Fibroblast of upper back skin (primary cell): ENCODE results near the gene RIN3.

Source experiments
- DNase-seq: peaks from one replicate; pipeline ENCODE4 v3.0.0-alpha.2; 2013

RIN3 gene, protein sequence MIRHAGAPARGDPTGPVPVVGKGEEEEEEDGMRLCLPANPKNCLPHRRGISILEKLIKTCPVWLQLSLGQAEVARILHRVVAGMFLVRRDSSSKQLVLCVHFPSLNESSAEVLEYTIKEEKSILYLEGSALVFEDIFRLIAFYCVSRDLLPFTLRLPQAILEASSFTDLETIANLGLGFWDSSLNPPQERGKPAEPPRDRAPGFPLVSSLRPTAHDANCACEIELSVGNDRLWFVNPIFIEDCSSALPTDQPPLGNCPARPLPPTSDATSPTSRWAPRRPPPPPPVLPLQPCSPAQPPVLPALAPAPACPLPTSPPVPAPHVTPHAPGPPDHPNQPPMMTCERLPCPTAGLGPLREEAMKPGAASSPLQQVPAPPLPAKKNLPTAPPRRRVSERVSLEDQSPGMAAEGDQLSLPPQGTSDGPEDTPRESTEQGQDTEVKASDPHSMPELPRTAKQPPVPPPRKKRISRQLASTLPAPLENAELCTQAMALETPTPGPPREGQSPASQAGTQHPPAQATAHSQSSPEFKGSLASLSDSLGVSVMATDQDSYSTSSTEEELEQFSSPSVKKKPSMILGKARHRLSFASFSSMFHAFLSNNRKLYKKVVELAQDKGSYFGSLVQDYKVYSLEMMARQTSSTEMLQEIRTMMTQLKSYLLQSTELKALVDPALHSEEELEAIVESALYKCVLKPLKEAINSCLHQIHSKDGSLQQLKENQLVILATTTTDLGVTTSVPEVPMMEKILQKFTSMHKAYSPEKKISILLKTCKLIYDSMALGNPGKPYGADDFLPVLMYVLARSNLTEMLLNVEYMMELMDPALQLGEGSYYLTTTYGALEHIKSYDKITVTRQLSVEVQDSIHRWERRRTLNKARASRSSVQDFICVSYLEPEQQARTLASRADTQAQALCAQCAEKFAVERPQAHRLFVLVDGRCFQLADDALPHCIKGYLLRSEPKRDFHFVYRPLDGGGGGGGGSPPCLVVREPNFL

DNA sequence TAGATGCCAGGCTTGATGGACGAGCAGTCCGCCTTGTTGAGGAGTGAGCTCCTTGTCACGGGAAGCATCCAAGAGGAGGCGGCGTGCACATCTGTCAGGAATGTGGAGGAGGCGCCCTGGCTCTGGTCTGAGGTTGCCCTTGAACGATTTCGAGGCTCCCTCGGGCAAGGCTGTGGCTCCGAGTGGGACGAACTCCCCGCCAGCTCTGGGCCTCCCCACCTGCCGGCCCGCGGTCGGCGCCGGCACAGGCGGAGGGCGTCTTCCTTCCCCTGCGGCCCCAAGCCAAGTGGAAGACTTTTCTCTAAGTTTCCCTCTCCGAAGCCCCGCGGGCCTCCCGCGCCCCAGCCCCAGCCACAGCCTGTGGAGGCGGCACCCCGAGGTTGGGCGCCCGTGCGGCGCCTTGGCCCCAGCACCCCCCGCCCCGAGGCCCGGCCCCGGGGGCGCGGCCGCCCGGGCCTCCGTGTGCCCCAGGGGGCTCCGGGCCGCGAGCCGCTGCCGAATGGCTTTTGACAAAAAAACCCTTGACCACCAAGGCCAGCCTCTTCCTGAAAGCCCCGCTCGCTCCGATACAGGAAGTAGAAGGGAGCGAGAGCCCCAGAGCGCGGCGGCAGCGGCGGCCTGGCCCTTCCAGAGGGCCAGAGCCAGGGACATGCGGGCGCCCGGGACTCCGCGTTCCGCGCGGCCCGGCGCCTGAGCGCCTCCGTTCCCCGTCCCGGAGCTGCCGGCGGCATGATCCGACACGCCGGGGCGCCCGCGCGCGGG lies at the start of gene RIN3:
RIN3 (plus strand) TSS at position 578 of the 762 bp plus-strand sequence; CDS start at position 730, 152 bp downstream.
- peak; percentile 73 for DNase-seq

DNA sequence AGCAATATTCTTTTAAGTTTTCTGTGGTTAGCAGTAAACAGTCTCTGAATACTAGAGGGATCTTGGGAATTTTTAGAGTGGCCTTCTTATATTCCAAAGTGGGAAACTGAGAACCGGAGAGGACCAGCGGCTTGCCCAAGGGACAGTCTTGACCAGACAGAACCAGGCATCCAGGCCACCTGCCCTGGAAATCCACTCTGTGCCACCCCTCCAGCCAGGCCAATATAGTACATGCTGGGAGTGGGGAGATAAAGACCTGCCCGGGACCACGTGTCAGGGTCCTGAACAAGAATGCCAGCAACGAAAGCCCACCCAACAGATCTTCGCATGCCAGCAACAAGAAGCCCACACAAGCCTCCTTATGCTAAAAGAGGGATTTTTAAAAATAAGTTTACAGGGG lies 49.4 kb upstream of the RIN3 start:
- DNase-seq: no peak

DNA sequence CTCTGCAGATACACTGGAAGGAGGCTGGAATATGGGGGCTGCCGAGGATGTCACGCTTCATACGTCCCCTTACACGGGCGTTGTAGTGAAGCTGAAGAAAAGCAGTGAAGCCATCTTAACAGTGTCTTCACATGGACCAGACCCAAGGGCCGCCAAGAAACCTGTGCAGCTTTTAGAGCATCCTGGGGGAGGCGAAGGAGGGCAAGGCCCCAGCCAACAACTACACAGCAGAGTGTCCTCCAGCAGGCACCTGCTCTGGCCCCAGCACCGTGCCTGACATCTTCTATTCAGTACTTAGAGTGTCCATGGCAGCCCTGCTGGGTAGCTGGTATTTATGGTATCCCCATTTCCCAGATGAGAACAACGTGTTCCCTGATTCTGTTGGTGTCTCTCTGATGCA lies 48.9 kb upstream of the RIN3 start:
- no peak for DNase-seq

DNA sequence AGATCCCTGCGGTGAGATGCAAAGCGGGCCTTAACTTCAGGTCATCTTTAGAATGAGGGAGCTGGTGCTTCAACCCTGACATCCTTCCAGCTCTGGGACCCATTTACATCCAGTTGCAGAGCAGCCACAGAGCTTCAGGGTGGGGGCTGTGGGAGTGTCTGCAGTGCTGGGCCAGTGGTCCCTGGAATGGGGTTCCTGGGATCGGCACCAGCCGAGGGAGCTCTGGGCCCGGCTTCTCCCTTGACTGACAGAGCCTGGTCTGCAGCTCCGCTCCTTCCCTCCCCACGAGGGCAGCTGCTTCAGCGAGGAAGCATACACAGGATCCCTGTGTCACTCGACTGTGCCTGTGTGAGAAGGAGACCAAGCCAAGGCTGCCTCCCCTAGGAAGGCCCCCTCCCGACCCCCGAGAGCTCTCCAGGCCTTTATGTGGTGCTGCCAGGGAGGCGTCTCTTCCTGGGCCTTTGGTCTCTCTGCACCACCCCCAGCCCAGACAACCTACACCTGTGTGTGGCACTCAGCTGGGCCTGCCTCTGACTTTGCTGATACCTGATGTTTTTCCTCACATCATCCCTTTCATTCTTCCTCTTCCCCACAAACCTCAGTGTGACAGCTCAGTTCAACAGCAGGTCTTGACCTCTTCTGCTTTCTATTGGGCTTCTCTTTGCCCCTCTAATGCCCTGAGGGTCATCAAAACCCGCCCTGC lies 48.1 kb upstream of the RIN3 start:
- DNase-seq: no peak

DNA sequence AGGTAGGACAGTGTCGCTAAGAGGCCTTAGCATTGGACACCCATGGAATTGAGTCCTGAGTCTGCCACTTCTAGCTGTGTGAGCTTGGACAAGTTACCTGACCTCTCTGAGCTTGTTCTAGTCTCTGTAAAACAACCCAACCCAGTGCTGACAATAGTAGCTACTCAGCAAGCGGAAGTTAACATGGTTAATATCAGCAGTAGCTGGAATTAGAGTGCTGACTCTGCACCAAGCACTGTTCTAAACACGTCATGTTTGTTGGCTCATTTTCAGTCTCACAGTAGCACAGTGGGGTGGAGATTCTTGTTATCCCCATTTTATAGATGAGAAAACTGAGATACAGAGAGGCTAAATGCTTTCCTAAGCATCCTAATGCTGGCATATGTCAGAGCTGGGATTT lies 47.5 kb upstream of the RIN3 start:
- DNase-seq: no peak

DNA sequence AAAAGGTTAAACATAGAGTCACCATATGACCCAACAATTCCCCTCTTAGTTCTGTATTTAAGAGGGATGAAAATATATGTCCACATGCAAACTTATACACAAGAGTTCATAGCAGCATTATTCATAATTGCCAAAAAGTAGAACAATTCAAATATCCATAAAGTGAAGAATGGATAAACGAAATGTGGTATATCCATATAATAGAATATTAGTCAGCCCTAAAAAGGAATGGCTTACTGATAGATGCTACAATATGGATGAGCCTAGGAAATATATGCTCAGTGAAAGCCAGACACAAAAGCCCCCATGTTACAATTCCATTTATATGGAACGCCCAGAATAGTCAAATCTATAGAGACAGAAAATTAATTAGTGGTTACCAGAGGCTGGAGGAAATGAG lies 44.1 kb upstream of the RIN3 start:
- no peak for DNase-seq

DNA sequence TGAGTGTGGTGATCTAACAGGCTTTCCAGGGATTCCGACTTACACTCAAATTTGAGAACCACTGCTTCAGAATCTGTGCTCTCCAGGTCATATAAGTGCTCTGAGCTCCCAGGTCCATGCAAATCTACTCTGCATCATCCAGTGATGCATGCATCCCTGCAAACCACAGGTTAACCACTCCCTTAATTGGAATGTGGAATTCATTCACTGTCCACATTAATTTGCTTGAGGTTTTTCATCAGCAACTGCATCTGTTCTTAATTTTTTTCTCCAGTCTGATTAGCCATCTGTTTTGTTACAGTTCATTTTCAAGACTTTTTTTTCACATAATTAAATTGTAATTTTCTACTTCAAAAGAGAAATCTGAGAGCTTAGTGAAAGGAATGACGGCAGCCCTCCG lies 43.4 kb upstream of the RIN3 start:
- DNase-seq: peak; percentile 94

DNA sequence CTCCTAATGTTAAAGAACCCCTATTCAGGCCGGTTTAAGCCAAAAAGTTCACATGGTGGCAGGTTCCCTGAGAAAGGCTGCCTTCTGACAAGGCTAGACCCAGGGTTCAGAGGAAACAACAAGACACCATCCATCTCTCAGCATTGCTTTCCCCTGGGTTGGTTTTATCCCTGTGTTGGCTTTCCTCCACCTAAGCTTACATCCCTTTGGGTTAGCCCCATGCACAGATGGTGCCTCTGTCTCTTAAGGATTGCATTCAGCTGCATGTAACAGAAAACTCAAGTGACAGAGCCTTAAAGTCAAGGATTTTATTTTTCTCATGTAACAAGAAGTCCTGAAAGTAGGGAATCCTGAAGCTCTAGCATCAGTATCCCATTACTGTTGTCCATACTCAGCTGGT lies 42.8 kb upstream of the RIN3 start:
- peak; percentile 52 for DNase-seq

DNA sequence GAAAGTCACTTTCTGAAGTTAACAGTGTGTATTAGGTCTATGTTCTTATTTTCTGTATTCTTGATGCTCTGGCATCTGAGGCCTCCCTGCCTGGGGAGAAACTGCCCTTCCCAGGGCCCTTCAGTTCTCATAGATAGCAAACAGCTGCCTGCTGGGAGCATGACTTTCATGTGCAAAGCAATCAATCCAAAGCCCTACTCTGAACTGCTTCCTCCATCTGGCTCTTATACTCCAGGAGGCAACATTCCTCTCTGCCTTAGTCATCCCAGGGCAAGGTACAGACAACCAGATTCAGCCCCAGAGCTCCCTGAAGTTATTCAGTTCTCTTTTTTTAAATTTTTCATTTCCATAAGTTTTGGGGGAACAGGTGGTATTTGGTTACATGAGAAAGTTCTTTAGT lies 41.7 kb upstream of the RIN3 start:
- peak; percentile 96 for DNase-seq

DNA sequence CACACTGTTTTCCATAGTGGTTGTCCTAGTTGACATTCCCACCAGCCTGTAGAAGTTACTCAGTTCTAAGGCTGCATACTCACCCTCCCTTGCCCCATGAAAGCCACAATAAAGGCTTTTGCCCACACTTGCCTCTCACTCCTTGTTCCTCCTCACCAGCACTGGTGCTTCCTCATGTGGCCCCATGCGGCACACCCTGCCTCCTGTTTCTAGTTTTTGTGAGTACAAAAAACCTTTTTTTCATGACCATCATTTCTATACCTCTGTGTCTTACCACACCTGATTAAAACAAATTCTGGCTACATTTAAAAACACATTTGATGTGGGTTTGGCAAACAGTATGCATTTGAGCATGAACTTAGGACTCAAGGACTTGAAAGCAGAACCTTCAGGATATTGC lies 40.7 kb upstream of the RIN3 start:
- DNase-seq: no peak

DNA sequence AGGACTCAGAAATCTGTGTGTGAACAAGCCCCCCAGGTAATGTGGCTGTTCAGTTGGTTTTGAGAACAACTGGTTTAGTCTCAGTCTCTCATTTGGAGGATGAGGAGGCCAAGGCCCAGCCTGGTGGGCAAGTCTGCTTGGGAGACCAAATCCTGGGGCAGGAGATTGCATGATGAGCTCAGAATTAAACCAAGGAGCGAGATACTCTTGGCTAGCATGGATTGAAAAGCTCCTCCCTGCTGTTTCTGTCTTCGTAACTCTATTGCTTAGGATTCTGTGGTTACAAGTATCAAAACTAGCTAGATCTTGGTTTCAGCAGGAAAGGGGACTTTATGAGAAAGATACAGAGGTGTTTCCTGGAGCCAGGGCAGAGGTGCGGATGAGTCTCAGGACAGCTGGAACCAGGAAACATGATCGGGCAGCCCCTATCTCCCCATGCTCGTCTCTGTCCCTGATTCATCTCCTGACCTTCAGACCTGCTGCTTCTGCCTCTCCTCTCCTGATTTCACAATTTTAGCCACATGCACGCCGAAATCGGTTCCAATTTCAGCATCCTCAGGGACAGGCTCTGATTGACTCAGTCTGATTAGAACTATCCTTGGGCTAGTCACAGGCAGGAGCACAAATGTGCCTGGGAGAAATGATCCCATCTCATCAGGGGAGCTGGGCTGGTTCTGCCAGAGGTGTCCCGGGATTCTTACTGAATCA lies 40.2 kb upstream of the RIN3 start:
- peak; percentile 77 for DNase-seq

DNA sequence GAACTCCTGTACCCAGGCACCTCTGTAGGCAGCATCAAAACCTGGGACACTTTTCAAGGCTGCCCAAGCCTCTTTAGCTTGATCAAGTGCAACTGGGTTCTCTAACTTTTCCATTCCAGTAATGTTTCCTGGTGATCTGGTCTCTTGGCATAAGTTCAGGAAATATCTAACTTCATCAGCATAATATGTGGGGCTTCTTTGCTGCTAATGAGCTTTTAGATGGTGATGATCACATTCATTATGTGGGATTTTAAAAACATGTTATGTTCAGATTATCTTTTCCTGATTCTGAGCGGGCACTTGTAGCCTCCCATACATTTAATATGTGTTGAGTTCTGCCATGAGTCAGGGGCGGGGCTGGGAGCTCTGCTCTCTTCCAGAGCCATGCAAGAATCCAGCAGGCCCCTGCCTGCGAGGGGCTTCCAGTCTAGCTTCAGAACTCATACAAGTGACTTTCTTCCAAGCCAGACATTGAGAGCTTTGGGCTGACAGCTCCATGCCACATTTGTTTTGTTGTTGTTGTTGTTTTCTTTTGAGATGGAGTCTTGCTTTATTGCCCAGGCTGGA lies 39.5 kb upstream of the RIN3 start:
- DNase-seq: peak; percentile 56

DNA sequence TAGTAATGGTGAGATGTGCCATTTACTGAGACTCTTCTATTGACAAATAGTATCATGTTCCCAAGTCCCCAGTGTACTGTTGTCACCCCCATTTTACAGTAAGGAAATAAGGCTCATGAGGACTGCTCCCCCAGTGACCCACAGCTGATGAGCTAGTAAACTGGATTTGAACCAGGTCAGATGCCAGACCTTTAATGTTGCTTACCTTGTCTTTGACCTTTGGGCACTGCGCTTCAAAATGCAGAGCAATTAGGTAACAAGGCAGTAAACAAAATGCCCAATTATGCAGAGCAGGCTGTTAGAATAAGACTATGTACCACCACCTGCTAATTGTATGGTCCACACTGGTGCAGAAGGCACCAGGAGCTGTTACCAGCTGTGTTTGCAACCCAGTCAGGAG lies 38.5 kb upstream of the RIN3 start:
- DNase-seq: no peak

DNA sequence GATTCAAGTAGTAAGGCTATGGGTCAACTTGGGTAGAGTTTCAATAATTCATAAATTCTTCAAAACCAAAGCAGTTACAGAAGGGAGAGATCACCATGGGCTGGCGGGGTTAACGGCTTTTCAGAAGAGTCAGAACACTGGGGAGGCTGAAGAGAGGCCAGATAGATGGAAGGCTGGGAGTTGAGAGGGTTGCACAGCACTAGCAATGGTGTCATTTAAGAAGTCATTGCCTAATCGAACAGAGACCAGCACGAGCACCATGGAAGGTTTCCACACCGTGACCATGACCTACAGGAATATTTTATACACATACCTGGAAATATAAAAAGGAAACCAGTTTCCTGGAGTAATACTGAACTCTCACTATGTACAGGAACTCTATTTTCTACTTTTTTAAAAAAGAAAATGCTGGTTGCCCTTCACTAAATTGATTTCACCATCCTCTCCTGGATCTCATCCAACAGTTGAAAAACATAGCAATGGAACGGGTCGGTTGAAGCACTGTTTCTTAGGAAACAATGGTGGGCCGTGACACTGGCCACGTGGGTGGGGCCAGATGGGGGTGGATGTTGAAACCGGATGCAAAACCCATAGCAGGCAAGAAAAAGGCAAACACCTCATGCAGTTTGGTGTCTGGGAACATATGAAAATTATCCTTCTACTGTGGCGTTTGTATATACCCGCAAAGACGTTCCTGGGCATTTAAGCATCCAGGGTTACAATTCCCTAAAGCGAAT lies 38.0 kb upstream of the RIN3 start:
- DNase-seq: peak; percentile 57

DNA sequence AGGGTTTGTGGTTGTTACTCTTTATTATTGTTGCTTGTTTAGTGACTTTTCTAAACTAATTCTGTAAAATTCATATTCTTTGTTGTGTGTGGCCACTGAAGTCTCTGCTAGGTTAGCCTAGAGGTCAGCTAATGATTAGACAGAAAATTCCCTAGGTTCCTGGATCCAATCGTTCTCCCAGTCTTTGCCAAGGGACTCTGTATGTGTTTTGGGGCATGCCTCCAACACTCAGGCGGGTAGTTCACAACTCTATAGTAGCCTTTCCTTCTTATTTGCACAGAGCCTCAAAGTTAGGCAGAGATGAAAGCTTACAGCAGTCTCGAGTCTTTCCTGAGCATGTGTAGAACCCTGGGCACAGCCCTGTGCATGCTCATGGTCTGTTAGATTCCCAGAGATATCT lies 32.7 kb upstream of the RIN3 start:
- no peak for DNase-seq

DNA sequence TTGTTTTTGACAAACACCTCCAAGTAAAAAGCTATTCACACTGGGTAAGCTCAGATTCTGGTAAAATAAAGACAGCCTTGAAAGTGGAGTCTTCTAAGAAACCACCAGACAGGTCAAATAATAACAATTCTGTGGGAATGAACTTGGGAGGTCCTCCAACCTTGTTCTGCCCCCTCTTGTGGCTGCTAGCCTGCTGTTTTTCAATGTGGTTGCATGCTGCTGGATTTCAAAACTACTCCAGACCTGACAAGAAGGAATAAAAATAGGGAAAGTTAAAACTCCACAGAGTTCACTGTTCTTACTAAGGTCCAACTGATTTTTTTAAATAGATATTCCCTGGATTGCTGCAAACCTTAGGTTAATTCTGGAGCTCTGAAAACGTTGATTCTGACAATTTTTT lies 32.2 kb upstream of the RIN3 start:
- peak; percentile 85 for DNase-seq

DNA sequence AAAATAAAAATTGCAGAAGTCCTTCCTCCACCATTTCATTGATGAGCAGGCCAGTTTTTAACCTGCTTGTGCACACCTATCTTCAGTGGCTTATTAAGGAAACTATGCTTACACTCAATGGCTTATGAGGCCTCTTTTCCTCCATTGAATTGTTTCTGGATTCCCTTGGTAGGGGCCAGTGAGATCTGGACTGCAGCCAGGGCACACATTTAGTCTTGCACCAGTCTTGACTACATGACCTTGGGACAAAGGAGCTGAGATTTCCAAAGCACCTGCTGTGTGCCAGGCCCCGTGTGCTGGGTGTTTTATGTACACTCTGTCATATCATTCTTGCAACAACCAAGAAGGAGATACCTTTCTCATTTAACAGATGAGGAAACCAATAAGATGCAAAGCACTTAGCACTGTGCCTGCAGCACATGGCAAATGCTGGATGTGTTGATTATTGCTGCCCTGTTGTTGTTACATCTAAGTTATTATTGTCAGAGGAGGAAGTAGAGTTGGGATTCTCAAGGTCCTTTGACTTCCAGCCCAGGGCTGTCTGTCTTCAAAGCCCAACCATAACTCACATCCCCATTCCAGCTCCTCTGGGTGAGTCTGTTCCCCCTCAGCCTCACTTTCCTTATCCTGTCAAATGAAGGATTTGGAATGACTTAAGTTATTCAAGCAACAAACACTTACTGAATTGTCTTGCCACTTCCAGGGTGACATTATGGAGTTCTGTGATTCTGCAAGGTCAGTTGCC lies 31.6 kb upstream of the RIN3 start:
- DNase-seq: no peak

DNA sequence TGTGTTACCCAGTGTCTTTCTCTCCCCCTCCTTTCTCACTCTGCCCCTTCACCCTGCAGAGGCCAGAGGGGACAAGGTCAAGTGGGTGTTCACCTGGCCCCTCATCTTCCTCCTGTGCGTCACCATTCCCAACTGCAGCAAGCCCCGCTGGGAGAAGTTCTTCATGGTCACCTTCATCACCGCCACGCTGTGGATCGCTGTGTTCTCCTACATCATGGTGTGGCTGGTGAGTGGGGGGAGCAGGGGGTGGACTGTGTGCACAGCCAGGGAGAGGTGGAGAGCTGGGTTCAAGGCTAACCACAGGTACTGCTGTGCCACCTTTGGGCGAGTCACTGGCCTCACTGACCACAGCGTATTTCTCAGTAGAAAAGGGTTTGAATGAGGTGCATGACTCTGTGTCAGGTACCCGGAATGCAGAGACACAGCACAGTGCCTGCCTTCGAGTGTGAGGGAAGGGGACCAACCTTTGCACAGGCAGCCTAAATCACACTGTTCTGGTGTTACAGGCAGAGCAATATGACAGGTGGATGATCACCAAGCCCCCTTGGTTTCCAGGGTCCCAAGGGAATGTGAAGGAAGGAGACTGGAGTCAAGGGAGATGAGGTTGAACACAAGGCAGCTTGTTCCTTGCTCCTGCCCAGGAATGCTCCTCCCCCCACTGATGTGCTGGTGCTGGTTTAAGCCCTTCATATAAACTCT lies 30.8 kb upstream of the RIN3 start:
- DNase-seq: no peak

DNA sequence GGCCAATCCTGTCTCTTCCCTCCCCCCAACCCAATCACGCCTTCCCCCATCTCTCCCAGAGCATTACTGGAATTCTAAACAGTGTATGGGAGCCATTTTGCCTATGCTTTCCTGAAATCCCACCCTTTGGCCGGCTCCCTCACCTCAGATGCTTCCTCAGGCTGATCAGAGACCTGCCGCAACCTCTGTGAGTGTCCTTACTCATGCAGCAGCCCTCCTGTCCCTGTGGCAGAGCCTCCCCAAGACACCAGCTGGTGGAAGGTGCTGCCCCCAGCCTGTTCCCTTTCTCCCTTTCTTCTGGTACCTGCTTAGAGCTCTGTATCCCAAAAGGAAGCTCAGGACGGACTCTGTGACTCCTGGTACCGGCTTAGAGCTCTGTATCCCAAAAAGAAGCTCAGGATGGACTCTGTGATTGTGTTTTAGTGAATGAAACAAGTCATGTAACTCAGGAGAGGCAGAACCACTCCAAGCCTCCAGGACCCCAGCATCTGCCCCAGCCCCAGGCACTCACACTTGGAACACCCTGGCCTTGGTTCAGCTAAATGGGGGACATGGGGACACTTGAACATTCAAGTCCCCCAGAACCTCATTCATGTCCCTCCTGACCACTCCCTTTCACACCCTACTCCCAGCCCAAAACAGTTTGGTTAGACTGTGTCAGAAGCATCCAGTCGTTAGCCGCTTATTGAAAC lies 29.3 kb upstream of the RIN3 start:
- no peak for DNase-seq
